COR-L47 (cell line): ENCODE results near the gene ANKRD9.
"Not testable (repeated sequence)": the region's sequence is repeated elsewhere in the genome, so short reads cannot be mapped to it uniquely, and the experiment has no call there.

Experiments
- DNase-seq: peaks from one replicate; lab custom pipeline; 2025; lab: John Stamatoyannopoulos, UW

The ANKRD9 gene, protein sequence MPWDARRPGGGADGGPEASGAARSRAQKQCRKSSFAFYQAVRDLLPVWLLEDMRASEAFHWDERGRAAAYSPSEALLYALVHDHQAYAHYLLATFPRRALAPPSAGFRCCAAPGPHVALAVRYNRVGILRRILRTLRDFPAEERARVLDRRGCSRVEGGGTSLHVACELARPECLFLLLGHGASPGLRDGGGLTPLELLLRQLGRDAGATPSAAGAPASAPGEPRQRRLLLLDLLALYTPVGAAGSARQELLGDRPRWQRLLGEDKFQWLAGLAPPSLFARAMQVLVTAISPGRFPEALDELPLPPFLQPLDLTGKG

DNA sequence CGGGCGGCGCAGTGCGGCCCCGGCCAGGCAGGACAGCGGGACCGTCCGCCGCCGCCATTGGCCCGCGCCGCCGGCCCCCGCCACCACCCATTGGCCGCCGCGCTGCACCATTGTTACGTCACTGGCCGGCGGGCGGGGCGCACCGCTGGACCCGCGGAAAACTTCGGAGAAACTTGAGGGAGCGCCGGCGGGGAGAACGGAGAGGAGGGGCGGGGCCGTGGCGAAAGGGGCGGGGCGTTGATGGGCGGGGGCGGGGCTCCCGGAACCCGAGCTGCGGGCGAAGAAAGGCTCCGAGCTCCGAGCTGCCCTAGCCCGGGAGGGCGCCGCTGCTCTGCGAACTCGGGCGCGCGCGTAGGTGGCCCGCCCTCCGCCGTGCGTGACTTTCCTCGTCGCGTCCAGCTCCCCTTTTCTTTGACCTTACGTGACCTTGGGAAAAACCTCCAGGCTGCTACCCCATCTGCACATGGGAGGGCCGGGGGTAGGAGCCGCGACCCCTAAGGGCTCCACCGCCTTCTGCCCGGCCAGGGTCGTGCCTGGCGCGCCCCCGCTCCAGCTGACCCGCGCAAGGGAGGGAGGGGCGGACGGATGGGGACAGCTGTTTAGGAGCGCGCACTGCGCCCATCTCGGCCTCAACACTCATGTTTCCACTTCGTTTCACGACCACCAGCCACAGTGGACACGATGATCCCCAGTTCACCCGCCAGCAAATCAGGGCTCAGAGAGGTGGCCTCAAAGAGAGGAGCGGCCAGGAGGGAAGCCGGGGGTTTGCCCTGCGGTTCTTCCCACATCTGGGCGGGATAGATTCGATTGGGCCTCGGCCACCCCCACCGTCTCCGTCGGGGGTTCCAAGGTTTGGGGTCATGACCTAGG, at the start of gene ANKRD9:
TSS of gene ANKRD9 (minus strand) at position 31 of the 870 bp plus-strand sequence. CDS start 1,887 bp downstream, outside the sequence.
- peak; percentile 90 for DNase-seq

DNA sequence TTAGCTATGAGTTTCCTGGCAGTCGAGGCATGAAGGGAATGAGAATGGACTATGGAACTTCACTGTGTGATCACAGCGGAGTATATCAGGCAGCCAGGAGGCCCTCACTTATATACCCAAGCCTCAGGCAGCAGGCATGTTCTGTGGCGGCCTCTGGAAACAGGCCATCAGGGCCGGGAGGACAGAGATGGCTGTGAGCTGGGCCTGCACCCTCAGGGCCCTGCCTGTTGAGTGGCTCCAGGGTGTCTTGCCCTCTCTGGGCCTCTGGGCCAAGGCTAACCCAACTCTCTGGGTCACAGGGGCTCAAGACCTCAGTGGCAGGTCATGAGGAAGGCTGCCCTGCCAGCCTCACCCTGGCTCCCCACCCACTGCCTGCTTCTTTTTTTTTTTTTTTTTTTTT, 49.0 kb upstream of the ANKRD9 start:
- DNase-seq, result no peak

DNA sequence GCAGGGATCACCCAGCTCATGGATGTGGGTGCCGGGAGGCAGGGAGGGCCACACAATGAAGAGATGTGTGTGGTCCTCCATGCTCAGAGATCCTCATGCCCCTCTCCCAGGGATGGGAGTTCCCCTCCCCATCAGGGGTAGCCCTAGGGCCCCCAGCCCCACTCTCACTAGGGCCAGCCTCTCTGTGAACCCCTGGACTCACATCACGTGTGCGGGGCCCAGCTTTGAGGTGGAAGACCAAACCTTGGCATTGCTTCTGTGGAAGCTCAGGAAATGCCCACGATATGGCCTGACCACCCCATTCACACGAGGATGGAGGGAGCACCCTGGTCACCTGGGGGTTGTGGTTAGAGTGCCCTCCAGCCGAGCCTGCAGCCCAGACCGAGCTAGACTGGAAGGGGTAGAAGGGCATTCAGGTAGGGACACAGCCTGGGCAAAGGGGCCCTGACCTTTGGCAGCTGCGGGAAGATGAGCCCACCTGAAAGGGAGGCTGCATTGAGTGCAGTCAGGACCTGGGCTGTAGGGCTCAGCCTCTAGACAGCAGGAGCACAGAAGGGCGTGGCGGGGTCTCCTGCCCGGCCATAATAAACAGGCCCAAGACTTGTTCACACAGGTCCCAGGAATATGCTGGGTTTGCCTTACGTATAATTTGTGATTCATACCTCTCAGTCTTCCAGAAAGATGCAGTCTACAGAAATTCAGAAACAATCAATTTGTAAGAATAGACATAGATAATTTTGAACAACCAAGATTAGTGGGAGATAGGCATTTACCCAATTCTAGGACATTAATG, 48.1 kb upstream of the ANKRD9 start:
- no peak for DNase-seq

DNA sequence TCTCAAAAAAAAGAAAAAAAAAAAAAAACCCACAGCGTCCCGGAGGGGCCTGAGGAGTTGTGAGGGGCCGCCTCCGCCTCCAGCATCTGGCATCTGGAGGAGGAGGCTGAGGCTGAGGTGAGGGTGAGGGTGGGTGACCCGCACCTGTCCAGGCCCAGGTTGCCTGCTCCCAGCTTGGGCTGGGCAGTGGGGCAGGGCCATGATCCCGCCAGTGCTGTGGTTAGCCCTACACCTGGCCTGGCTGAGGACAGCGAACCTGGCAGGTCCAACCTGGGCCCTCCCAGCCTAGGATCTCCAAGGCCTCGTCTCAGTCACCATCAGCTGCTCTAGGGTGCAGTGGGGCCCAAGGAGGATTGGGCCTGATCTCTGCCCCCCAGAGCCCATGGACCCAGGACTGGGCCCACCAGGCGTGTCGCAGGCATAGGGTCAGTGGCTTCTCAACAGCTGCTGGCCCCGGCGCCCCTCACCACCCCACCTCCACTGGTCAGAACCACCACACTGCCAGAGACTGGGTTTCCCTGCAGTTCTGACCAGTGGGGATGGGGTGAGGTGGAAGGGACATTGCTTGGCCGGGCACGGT, 46.6 kb upstream of the ANKRD9 start:
- no peak for DNase-seq

DNA sequence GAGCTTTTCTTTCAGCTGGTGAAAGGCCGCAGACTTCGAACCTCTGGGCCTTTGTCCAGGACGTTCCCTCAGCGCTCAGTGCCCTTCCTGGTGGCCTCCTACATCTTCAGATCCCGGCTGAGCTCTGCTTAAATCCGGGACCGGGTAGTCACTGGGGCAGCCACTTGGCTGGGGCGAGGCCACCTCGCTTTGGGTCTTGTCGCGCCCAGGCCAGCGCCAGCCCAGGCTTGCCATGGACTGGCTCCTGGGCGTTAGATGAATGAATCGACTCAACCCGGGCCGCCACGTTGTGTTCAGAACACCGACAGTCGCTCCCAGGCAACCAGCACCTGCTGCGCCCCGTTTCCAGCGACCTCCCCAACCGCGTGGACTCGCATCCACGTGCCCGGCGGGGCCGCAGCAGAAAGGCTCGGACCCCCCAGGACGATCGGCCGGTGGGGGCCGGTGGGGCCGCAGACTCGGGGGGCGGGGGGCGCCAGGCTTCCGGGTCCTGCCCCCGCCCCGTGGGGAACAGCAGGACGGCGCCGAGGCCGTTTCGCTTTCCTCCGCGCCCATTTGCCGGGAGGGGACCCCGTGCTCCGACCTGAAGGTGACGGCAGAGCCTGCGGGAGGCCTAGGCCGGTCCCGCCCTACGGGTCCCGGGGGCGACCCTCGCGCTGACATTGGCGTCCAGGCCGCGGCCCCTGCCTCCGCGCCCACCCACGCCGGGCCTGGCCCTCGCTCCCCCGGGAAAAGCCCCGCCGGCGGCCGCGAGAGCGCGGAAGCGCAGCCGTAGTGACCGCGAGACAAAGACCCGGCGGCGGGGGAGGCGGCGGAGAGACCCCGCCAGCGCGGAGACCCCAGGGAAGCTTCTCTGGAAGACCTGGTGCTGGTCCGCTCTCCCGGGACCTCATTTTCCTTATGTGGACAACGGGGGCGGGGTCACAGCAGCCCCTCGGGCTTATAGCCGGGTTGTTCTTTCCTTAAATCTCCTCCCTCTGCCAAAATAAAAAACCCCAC, 45.5 kb upstream of the ANKRD9 start:
- peak; percentile 62 for DNase-seq

DNA sequence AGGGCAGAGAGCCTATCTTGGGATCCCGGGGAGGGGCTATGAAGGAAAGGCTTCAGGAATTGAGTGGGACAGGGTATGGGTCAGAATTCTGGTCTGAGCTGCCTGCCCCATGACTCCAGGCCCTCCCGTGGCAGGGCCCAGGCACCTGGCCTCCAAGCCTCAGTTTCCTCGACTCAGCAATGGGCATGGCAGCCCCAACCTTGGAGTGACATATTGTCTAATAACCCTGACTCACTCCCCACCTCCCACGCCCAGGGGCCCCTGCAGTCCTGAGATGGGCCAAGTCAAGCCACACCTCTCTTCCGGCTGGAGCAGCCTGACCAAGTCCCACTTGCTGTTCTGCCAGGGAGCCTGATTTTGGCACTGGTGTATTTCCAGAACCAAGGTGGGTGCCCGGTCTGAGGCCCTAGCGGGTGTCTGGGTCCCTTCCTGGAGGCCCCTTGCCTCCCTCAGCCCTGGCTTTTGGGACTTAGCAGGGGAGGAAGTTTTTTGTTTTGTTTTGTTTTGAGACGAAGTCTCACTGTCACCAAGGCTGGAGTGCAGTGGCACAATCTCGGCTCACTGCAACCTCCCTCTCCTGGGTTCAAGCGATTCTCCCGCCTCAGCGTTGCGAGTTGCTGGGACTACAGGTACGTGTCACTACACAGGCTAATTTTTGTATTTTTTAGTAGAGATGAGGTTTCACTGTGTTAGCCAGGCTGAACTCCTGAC, 42.6 kb upstream of the ANKRD9 start:
- no peak for DNase-seq

DNA sequence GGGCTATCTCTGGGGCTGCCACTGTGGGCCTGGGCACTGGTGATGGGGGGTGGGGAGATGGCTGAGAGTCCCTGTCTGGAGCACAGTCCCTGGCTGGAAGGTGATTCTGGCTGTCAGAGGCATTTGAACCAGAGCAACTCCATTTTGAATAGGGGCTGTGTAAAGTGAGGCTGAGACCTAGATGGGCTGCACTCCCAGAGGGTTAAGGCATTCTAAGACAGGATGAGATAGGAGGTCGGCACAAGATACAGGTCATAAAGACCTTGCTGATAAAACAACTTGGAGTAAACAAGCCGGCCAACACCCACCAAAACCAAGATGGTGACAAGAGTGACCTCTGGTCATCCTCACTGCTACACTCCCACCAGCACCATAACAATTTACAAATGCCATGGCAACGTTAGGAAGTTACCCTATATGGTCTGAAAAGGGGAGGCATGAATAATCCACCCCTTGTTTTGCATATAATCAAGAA, 41.4 kb upstream of the ANKRD9 start:
- not testable (repeated sequence) for DNase-seq

DNA sequence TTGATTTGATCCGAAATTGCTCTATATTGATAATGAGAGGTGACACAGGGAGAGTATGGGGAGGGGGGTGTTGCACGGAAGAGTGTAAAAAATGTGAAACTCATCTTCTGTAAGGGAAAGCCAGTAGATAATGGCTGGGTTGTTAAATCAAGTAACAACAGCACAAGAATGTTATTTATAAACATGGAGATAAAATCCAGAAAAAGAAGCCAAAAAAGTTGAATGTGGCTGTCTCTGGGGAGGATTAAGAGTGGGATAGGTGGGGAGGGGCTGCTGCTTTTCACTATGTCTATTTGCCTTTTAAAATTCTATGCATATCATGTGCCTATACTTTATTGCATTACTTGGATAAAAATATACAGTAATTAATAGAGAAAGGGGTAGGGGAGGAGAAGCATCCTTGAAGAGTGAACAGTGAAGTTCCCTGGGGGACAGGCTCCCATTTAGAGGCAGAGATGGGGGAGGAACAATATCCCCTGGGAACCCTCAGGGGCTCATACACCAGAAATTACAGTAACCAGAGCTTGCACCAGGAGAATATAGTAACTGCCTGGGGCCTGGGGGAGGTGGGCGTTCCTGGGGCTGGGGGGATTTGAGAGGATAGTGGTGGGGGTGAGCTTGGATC, 39.2 kb upstream of the ANKRD9 start:
- no peak for DNase-seq

DNA sequence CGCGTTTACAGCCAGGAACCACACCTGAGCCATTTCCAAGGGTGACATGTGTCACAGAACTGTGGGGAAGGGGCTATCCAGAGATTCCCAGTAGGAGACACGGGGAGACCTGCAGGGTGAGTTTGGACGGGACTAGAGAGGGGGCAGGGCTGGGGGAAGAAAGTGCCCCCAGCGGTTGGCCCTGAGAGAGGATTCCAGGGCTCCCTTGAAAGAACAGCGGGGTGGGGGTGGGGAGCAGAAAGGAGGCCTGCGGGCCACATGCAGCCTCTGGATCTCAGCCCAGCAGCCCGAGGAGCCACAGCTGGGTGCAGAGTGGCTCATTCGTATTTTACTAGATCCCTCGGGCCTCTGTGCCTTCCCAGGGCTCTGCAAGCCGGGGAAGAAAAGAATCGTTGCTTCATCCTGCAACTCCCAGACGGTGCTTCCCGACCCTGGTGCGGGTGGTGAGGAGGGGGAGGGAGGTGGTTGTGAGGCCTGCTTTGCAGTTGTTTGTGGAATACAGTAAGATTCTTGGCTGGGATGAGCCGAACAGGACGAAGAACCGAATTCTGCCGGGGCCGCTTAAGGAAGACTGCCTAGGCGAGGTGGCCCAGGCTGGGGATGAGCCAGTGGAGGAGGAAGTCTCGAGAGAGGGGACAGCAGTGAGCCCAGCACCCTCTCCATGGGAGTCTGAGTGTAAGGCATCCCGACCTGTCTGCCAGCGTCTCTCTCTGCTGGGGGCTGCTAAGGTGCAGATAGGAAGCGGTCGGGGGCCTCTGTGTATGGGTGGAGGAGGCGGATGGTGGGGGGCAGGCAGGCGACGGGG, 36.1 kb upstream of the ANKRD9 start:
- peak; percentile 7 for DNase-seq

DNA sequence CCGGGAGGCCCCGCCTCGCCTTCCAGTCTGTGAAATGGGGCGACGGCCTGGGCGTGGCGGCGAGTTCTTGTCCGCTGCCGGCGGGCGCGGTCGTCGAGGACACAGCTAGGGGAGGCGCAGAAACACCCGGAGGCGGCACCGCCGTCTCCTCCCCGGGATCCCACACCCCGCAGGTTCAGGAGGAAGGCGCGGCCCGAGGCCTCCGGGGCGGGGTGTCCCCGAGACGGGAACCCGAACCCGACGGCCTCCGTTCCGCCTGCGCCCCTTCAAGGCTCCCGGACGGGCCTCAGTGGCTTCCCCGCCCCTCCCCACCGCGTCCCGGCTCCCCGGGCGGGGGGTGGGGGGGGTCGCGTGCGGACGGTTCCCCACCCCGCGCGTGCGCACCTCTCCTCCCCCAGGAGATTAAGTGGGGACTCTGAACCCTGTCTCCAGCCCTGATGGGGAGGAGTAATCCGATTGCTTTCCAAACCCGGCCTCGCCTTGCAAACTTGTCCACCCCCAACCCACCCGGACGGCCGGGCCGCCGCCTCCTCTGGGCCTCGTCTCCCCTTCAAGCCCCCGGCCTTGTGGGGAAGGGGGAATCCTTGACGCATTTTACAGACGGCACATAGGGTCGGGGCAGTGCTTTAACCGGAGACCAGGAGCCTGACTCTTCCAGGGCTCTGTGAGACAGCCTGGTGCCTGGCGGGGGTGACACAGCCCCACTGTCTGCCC, 35.3 kb upstream of the ANKRD9 start:
- no peak for DNase-seq

DNA sequence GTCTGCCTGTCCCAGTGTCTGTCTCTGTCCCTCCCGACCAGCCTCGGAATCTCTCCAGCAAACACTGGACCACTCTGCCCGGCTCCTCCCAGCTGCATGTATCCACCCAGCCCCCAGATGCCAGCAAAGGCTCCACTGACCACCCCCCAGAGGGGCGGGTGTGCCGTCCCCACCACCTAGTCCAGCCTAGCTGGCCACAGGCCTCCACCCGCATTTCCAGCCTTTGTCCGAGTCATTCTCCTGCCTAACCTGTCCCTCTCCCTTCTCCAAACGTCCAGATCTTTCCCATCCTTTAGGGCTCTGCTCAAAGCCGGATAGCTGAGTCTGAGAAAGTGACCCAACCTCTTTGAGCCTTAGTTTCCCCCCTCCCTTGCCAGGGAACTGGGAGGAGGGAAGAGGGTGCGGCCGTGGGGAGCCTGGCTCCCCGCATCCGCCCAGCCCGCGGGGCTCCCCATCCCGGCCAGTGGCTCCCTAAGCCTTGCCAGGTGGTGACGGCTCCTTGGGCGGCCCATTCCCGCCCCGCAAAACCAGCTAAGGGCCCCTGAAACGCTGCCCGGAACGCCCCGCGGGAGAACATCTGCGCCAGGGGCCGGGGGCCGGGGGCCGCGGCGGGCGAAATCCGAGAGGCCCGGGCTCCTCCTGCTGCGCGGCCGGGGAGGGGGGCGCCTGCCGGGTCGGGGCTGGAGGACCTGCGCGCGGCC, 34.6 kb upstream of the ANKRD9 start:
- DNase-seq, result no peak

DNA sequence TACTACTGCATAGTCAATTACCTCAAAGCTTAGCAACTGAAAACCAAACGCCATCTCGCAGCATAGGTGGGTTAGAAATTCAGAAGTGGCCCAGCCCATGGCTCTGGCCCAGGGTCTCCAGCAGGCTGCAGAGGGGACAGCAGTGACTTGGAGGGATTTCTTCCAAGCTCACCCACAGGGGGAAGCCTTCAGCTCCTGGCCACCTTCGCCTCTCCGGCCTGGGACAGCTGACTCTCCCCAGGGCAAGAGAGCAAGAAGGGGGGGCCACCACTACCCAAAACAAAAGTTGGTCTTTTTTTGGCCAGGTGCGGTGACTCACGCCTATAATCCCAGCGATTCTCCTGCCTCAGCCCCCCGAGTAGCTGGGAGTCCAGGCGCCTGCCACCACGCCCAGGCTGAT, 32.2 kb upstream of the ANKRD9 start:
- DNase-seq, result no peak

DNA sequence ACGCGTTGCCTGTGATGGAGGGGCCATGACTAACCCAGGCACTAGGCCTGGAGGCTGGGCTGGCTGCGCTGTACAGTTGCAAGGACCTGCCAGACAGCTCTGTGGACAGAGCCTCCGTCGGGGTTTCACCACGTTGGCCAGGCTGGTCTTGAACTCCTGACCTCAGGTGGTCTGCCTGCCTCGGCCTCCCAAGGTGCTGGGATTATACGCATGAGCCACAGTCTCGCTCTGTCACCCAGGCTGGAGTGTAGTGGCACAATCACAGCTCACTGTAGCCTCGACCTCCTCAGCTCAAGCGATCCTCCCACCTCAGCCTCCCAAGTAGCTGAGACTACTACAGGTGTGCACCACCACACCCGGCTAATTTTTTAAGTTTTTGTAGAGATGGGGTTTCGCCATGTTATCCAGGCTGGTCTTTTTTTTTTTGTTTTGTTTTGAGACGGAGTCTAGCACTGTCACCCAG, 31.5 kb upstream of the ANKRD9 start:
- not testable (repeated sequence) for DNase-seq

DNA sequence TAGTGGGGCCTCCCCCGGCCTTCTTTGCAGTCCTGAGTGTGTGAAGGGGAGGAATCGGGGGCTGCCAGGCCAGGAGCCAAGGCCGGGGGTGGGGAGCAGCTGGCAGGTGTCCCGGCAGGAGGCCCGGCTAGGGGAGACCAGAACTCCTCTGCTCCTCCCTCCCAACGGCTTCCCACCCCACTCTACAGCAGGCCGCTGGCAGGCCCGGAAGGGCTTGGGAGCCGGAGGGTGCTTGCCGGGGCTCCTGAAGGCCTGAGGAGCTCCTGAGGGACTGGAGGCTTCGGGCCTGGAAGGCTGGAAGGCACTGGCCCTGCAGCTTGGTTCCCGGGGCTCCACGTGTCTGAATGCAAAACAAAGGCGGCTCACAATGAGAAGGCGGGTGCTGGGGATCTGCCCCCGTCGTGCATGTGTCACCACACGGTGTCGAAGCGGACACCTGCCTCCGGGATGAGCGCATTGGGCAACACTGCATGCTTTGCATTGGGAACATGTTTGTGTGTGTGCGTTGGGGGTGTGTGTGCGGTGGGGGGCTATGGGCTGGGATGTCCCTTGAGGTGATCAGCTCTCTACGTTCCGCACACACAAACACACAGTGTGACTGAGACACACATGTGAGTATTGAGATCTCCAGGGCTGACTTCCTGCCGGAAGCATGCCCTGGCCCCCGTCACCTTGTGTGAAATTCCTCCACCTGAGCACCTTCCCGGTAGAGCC, 30.9 kb upstream of the ANKRD9 start:
- peak; percentile 98 for DNase-seq

DNA sequence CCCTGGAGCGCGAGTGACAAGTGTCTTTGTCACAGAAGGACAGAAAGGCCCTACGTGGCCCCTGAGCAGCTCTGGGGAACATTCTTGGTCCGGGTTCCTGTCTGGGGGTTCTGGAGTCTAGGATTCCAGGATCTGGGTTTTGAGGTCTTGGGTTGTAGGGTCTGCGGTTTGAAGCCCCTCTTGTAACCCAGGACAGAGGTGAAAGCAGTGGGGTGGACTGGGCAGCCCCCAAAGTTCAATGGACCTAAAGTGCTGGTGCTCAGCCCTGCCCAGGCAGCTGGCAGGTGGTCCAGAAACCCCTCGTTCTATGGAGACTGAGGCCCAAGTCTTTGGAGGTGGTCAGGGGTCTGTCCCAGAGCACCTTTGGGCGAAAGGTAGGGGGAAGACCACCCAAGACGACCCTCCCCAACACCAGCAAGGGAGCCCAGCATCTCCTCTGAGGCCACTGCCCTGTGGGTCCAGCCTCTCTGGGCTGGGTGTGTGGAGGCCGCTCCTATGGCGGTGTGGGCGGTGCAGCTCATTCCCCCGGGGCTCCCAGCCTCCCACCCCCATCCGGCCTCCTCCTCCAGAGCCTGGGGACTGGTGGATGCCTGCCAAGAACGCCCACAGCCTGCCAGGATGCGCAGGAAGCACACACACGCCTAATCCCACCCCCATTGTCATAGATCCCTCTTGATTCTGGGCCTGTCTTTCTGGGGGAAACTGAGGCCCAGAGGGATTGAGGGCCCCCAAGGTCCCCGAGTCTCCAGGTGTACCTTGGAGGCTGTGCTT, 30.2 kb upstream of the ANKRD9 start:
- DNase-seq, result peak; percentile 99
